Activated naive CD4-positive, alpha-beta T cell treated with anti-CD3 and anti-CD28 coated beads, Interleukin-2, amount 50 U/mL, for 72 hours (primary cell): ENCODE results near the gene LOXL4. TPM values are rescaled to one million over a fixed set of nuclear protein-coding genes. Genes with fewer than 3 reads are reported as not detected.

ENCODE experiments used
- ATAC-seq, 2 donors: fragments of 150-1000 bp; cut with Tn5 transposase; 2 replicates each; pipeline ENCODE4 v1.10.0; 2021; ENCODE audit warnings: mild to moderate bottlenecking in 2 of 2, moderate library complexity in 2 of 2
- DNase-seq, 2 donors: peaks; one replicate each; pipeline ENCODE4 v3.0.0; 2021 to 2022; ENCODE audit warnings: low spot score in 2 of 2
- H3K27ac Mint-ChIP-seq, 2 donors: one replicate each; pipeline ENCODE4 v1.8.0; 2022; ENCODE audit warnings: mild to moderate bottlenecking in 2 of 2, mixed read lengths in 2 of 2
- H3K36me3 Mint-ChIP-seq, 2 donors: one replicate each; pipeline ENCODE4 v1.8.0; 2022; ENCODE audit warnings: mixed read lengths in 2 of 2
- H3K9me3 Mint-ChIP-seq, 2 donors: one replicate each; pipeline ENCODE4 v1.8.0; 2022; ENCODE audit warnings: mixed read lengths in 2 of 2
- total RNA-seq, 2 donors: library from RNA; stranded (reverse); gene quantifications; one replicate each; pipeline ENCODE4 v1.2.3, GENCODE V29; 2022

The LOXL4 gene
- total RNA-seq, 2 donors from 2014 or later = not detected

GRCh38 chr10:98201760-98202159, 66.2 kb downstream of the LOXL4 start:
- H3K36me3 Mint-ChIP-seq = peaks cover 0 to 4% of the 10 kb centered on the region in 2 donors
- no peaks in the 10 kb centered on the region for H3K9me3 Mint-ChIP-seq
- H3K27ac Mint-ChIP-seq = no peak overlapping the region
- no peak for DNase-seq
- no peak for ATAC-seq

Other genes starting within 250 kb of the LOXL4 start
- gene CRTAC1, start 237.6 kb downstream of the LOXL4 start, total RNA-seq = not detected
- 10 to 100 TPM; 15.4 to 16.7 TPM for gene R3HCC1L, start 133.5 kb downstream of the LOXL4 start, total RNA-seq
- 1 to 10 TPM; 2.3 to 7.0 TPM for gene PYROXD2, start 147.0 kb upstream of the LOXL4 start, total RNA-seq
- gene HPS1, start 178.7 kb upstream of the LOXL4 start, total RNA-seq = 10 to 100 TPM; 22.8 to 57.4 TPM